H1 (cell line): ENCODE data around the gene SNTG2.

Source experiments
- CHD2 ChIP-seq: IDR thresholded peaks from 2 replicates; pipeline ENCODE4 v1.6.1; 2012; ENCODE audit warnings: low read length, improper control_type of control experiment
- PHF8 ChIP-seq: fragments of 200-600 bp; sonication (generic); conservative IDR thresholded peaks from 2 replicates; pipeline ENCODE4 v1.7.1; 2012; ENCODE audit warnings: low read depth, mild to moderate bottlenecking, inconsistent platforms, low read length, moderate library complexity

DNA sequence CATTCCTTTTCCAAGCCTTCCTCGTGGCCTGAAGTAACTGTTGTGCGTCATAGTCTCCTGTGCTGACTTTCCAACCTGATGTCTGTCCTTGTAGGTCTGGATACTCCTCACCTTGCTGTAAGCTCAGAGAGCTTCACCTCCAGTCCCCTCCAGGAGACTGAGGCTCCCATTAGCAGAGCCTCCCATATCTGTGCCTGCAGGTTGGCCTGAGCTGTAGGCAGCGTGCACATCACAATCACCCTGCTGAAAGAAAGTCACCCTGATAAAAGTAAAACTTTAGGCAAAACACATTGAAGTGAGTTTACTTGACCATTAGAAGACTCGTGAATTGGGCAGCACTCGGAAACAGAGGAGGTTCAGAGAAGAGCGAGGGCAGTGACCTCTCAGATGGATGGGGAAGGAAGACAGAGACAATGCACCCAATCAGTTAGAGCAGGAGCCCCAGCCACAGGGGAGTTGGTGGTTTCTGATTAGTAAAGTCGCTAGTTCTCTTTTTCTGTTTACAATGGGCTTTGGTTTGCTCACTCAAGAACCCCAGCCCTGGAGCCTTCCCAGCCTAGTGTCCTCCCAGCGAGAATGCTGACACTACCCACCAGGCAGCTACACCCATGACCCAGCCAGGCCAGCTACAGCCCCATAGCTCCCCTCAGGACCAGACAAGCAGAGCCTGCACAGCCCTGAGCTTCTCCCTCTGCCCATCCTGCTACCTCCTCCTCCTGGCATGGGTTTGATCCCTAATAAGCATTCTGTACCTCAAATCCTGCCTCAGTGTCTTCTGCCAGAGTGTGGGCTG lies 450.5 kb downstream of the SNTG2 start:
- TF ChIP-seq PHF8 (no peak), CHD2 (no peak)
